ENCODE measurements around the gene FOXP2. TPM values are rescaled to one million over a fixed set of nuclear protein-coding genes. Genes with fewer than 3 reads are reported as not detected.
"Not testable (repeated sequence)": the region's sequence is repeated elsewhere in the genome, so short reads cannot be mapped to it uniquely, and the experiment has no call there.

Gene FOXP2
- total RNA-seq, 1 donor from 2014 or later, result 24.0 TPM

DNA sequence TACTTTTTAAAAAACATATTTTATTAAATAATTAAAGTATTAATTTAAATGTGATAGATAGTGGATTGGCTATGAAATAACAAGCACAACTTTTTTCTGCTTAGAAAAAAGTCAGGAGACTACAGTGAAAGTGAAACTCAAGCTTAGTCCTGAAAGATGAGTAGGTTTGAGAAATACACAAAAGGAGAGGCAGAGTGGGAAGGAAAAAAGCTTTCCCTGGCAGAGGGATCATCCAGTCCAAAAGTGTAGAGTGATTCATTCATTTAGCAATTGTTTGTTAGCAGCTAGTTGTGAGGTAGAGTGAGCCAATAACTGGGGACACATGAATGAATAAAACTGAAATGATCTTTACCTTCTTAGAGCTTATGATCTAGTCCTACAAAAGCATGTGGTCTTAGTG lies 93.5 kb downstream of the FOXP2 start:
- Mint-ChIP-seq H3K4me3 (no peak overlapping the region), H3K4me1 (ENCODE audit: unreplicated experiment) (no peaks in the 10 kb centered on the region), H3K27me3 (no peaks in the 10 kb centered on the region), H3K9me3 (no peaks in the 10 kb centered on the region), H3K36me3 (no peaks in the 10 kb centered on the region), H3K27ac (no peak overlapping the region)
- TF ChIP-seq, protein P1, sequence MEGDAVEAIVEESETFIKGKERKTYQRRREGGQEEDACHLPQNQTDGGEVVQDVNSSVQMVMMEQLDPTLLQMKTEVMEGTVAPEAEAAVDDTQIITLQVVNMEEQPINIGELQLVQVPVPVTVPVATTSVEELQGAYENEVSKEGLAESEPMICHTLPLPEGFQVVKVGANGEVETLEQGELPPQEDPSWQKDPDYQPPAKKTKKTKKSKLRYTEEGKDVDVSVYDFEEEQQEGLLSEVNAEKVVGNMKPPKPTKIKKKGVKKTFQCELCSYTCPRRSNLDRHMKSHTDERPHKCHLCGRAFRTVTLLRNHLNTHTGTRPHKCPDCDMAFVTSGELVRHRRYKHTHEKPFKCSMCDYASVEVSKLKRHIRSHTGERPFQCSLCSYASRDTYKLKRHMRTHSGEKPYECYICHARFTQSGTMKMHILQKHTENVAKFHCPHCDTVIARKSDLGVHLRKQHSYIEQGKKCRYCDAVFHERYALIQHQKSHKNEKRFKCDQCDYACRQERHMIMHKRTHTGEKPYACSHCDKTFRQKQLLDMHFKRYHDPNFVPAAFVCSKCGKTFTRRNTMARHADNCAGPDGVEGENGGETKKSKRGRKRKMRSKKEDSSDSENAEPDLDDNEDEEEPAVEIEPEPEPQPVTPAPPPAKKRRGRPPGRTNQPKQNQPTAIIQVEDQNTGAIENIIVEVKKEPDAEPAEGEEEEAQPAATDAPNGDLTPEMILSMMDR (conservative IDR thresholded peaks at IDR 0.05), result no peak
- no peak for DNase-seq (ENCODE audit: extremely low spot score, unreplicated experiment)

DNA sequence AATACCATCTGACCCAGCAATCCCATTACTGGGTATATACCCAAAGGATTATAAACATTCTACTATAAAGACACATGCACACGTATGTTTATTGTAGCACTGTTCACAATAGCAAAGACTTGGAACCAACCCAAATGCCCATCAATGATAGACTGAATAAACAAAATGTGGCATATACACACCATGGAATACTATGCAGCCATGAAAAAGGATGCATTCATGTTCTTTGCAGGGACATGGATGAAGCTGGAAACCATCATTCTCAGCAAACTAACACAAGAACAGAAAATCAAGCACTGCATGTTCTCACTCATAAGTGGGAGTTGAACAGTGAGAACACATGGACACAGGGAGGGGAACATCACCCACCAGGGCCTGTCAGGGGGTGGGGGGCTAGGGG lies 96.2 kb downstream of the FOXP2 start:
- not testable (repeated sequence) for H3K27me3 Mint-ChIP-seq; DNase-seq (ENCODE audit: extremely low spot score, unreplicated experiment); H3K4me3 Mint-ChIP-seq; H3K36me3 Mint-ChIP-seq; H3K27ac Mint-ChIP-seq; H3K4me1 Mint-ChIP-seq (ENCODE audit: unreplicated experiment); H3K9me3 Mint-ChIP-seq

DNA sequence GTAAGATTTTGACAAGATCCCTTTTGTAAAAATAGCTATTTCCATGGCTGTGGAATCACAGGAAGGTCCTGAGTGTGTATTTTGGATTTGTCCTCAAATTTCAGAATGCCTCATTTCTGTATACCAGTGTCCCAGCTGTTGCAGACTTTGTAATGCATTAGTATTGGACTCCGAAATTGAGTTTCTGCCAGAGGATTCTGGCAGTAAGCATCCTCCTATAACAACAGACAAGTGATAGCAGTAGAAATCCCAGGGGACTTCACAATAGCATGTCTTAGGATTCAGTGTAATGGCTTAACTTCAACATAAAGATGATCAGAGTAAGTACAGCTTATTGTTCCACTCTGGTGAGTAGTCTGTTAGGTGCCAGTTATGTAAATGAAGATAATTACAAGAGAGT lies 104.6 kb downstream of the FOXP2 start:
- TF ChIP-seq, protein P1 (conservative IDR thresholded peaks at IDR 0.05), result no peak
- no peaks in the 10 kb centered on the region for H3K9me3 Mint-ChIP-seq

DNA sequence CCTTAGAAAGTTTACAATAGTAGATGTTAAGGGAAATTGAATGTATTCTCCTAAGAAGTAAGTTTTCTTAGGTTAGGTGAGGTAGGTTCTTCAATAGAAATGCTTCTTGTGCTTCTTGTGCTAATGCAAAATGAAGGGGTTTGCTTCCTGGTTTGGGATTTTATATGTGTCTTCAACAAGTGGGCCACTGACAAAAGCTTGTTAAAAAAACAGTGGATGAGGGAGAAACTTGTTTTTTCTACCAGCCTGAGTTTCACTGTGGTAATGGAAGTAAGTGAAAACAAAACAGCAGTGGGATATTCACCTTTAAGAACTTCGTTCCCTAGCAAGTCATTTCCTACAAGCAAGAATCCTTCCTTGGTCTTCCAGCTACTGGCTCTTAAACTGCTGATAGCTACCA lies 107.5 kb downstream of the FOXP2 start:
- H3K36me3 Mint-ChIP-seq, result peaks cover 5% of the 10 kb centered on the region
- no peaks in the 10 kb centered on the region for H3K9me3 Mint-ChIP-seq
- DNase-seq (ENCODE audit: extremely low spot score, unreplicated experiment), result no peak
- no peak overlapping the region for H3K27ac Mint-ChIP-seq
- H3K4me1 Mint-ChIP-seq (ENCODE audit: unreplicated experiment), result no peaks in the 10 kb centered on the region
- no peaks in the 10 kb centered on the region for H3K27me3 Mint-ChIP-seq
- TF ChIP-seq, protein P1 (conservative IDR thresholded peaks at IDR 0.05), result no peak
- no peak overlapping the region for H3K4me3 Mint-ChIP-seq

More for the DNA sequence above, 104.6 kb downstream of the FOXP2 start:
- no peak overlapping the region for H3K27ac Mint-ChIP-seq
- no peaks in the 10 kb centered on the region for H3K27me3 Mint-ChIP-seq
- no peak for DNase-seq (ENCODE audit: extremely low spot score, unreplicated experiment)
- H3K4me1 Mint-ChIP-seq (ENCODE audit: unreplicated experiment), result no peaks in the 10 kb centered on the region
- H3K4me3 Mint-ChIP-seq, result no peak overlapping the region
- H3K36me3 Mint-ChIP-seq, result peaks cover 6% of the 10 kb centered on the region

DNA sequence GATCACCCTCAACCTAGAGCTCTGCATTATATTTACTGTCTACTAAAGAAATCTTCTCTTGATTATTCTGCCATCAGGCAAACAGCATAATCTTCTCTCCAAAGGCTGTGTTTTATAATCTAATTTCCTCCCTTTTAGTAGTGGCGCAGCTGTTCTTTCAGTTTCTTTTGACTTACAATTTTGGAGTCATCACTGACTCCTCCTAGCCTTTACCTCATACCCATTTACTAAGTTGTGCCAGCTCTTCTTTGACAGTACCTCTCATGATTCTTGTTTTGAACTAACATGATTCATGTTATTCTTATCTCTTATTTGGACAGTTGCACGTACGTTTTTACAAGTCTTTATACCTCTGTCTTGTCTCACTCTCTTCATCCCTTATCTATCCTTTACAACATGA lies 113.0 kb downstream of the FOXP2 start:
- peaks cover 10% of the 10 kb centered on the region for H3K27me3 Mint-ChIP-seq
- H3K36me3 Mint-ChIP-seq, result peaks cover 7% of the 10 kb centered on the region
- peaks cover 14% of the 10 kb centered on the region for H3K4me1 Mint-ChIP-seq (ENCODE audit: unreplicated experiment)
- peak overlapping the region; percentile 0 for H3K27ac Mint-ChIP-seq
- peaks cover 4% of the 10 kb centered on the region for H3K9me3 Mint-ChIP-seq
- TF ChIP-seq, protein P1 (conservative IDR thresholded peaks at IDR 0.05), result no peak
- no peak overlapping the region for H3K4me3 Mint-ChIP-seq
- DNase-seq (ENCODE audit: extremely low spot score, unreplicated experiment), result no peak

DNA sequence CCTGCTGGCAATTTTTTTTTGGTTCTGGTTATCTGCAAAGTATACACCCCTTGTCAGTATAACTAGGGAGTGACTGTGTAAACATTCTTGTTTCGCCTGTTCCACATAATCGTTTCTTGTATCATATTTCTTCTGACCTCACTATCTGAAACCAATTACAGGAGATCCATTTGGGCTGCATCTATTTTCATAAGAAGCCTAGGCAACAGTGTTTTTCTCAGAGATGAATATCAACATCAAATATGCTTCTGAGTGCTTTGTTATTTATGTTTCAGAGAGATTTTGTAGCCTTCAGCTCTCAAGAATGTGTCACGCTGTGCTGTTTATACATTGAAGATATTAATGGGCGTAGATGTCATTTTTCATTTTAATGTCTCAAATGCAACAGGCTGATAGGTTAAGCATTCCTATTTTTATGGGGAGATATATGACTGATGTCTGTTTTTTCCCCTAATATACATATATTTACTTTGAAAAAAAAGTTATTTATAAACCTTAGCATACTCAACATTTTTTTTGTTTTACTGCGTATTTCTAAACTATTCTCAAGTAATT lies 115.5 kb downstream of the FOXP2 start:
- Mint-ChIP-seq H3K27me3 (peaks cover 10% of the 10 kb centered on the region), H3K4me3 (peak overlapping the region; percentile 42), H3K9me3 (peaks cover 4% of the 10 kb centered on the region), H3K36me3 (peaks cover 7% of the 10 kb centered on the region), H3K27ac (peak overlapping the region; percentile 14), H3K4me1 (ENCODE audit: unreplicated experiment) (peaks cover 20% of the 10 kb centered on the region)
- TF ChIP-seq, protein P1 (conservative IDR thresholded peaks at IDR 0.05), result no peak
- no peak for DNase-seq (ENCODE audit: extremely low spot score, unreplicated experiment)
